ENCODE data around the gene INPP4B.
A peak's percentile ranks its signal among the peaks of the same experiment; 100 is the strongest.

Gene INPP4B

GRCh38 chr4:142334931-142335330 is 511.2 kb downstream of the INPP4B start:
- no peak overlapping the region for H3K4me3 ChIP-seq (ENCODE audit: low read depth, low read length)
- no peak for DNase-seq (ENCODE audit: low read depth, low spot score)
- CTCF ChIA-PET: interaction anchor here (1.2 to 2.2 kb wide), 4 partner anchors 16 to 52 kb away, joined by 3 to 7 read pairs (median 4); no protein-coding TSS in a partner anchor
- POLR2A ChIA-PET: no interaction called here
- TF ChIP-seq CTCF (IDR thresholded peaks at IDR 0.05; ENCODE audit: insufficient read depth, low read length, missing control alignments): no peak

GRCh38 chr4:142331646-142332045 is 514.5 kb downstream of the INPP4B start:
- ChIA-PET POLR2A (no interaction called here), CTCF (interaction anchor here (1.2 to 2.5 kb wide), 4 partner anchors 10 to 22 kb away, joined by 3 to 6 read pairs (median 6); no protein-coding TSS in a partner anchor)
- no peak for TF ChIP-seq CTCF (IDR thresholded peaks at IDR 0.05; ENCODE audit: insufficient read depth, low read length, missing control alignments)
- peak; percentile 85 for DNase-seq (ENCODE audit: low read depth, low spot score)
- no peak overlapping the region for H3K4me3 ChIP-seq (ENCODE audit: low read depth, low read length)

GRCh38 chr4:142331132-142331531 is 515.0 kb downstream of the INPP4B start:
- DNase-seq (ENCODE audit: low read depth, low spot score): no peak
- POLR2A ChIA-PET: no interaction called here
- H3K4me3 ChIP-seq (ENCODE audit: low read depth, low read length): no peak overlapping the region
- no peak for TF ChIP-seq CTCF (IDR thresholded peaks at IDR 0.05; ENCODE audit: insufficient read depth, low read length, missing control alignments)
- CTCF ChIA-PET: interaction anchor here (1.2 to 2.5 kb wide), 5 partner anchors 11 to 22 kb away, joined by 3 to 6 read pairs (median 5); no protein-coding TSS in a partner anchor

GRCh38 chr4:142330311-142330710 is 515.8 kb downstream of the INPP4B start:
- no peak for TF ChIP-seq CTCF (IDR thresholded peaks at IDR 0.05; ENCODE audit: insufficient read depth, low read length, missing control alignments)
- POLR2A ChIA-PET: no interaction called here
- DNase-seq (ENCODE audit: low read depth, low spot score): no peak

GRCh38 chr4:142329313-142329712 is 516.8 kb downstream of the INPP4B start:
- no peak overlapping the region for H3K4me3 ChIP-seq (ENCODE audit: low read depth, low read length)
- POLR2A ChIA-PET: no interaction called here
- no peak for DNase-seq (ENCODE audit: low read depth, low spot score)
- TF ChIP-seq CTCF (IDR thresholded peaks at IDR 0.05; ENCODE audit: insufficient read depth, low read length, missing control alignments): no peak
- CTCF ChIA-PET: no interaction called here

More at GRCh38 chr4:142330311-142330710, 515.8 kb downstream of the INPP4B start:
- H3K4me3 ChIP-seq (ENCODE audit: low read depth, low read length): no peak overlapping the region
- CTCF ChIA-PET: interaction anchor here (1.4 to 2.5 kb wide), 2 partner anchors 12 to 22 kb away, joined by 3 to 6 read pairs; no protein-coding TSS in a partner anchor

- ChIA-PET CTCF (interaction anchor here (1.1 to 1.5 kb wide), 2 partner anchors 10 to 43 kb away, joined by 3 to 4 read pairs; no protein-coding TSS in a partner anchor), POLR2A (no interaction called here)
- TF ChIP-seq CTCF (IDR thresholded peaks at IDR 0.05; ENCODE audit: insufficient read depth, low read length, missing control alignments): no peak
- no peak for DNase-seq (ENCODE audit: low read depth, low spot score)
- no peak overlapping the region for H3K4me3 ChIP-seq (ENCODE audit: low read depth, low read length)
Observed at GRCh38 chr4:142326181-142326580, 519.9 kb downstream of the INPP4B start.

All from AG04449 (cell line).